ENCODE measurements around the gene PAK1IP1.
"Not testable (repeated sequence)": the region's sequence is repeated elsewhere in the genome, so short reads cannot be mapped to it uniquely, and the experiment has no call there.

PAK1IP1 gene
- 5.4 to 38.2 (median 19.3) reads per million in 17 experiments for total RNA-seq

GRCh38 chr6:10694302-10695085 is at the start of gene PAK1IP1, which contains the start of gene C6orf52:
TSS of gene PAK1IP1 (plus strand) at chr6:10694972. CDS start at chr6:10694986, 14 bp downstream.
TSS of gene C6orf52 (minus strand) at chr6:10694616. CDS start at chr6:10687550, 7,066 bp downstream.
- DNase-seq = peak; percentile 95 to 97 (median 96)

GRCh38 chr6:10655508-10656055 is 39.2 kb upstream of the PAK1IP1 start:
- peak; percentile 54 to 73 (median 71) for DNase-seq

DNA sequence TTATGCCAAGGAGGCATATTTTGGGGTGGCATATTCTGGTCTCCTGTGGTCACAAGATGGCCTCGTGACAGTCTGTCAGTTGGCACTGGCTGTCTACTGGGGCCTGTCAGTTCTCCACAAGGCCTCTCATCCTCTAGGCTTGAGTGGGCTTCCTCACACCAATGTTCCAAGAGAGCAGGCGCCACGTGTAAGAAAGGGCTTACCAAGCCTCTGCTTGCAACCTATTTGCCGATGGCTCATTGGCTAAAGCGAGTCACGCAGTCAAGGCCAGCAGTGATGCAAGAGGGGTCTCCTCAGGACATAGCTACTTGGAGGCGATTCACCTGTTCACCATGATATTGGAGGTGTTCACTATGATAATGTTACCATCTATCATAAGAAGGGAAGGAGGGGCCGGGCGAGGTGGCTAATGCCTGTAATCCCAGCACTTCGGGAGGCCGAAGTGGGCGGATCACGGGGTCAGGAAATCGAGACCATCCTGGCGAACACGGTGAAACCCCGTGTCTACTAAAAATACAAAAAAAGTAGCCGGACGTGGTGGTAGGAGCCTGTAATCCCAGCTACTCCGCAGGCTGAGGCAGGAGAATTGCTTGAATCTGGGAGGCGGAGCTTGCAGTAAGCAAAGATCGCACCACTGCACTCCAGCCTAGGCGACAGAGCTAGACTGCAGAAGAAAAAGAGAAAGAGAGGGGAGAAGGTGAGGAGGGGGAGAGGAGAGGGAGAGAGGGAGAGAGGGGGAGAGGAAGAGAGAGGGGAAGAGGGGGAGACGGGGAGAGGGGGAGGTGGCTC is 35.7 kb upstream of the PAK1IP1 start:
- DNase-seq = no peak

DNA sequence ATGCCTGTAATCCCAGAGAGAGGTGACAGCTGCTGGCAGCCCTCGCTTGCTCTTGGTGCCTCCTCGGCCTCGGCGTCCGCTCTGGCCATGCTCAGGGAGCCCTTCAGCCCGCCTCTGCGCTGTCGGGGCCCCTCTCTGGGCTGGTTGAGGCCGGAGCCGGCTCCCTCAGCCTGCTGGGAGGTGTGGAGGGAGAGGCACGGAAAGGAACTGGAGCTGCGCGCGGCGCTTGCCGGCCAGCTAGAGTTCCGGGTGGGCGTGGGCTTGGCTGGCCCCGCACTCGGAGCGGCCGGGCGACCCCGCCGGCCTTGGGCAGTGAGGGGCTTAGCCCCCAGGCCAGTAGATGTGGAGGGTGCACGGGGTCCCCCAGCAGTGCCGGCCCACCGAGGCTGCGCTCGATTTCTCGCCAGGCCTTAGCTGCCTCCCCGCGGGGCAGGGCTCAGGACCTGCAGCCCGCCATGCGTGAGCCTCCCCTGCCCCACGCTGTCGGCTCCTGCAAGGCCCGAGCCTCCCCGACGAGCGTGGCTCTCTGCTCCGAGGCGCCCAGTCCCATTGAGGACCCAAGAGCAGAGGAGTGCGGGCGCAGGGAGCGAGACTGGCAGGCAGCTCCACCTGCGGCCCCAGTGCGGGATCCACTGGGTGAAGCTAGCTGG is 34.9 kb upstream of the PAK1IP1 start:
- peak in 1 of 4 experiments; percentile 44 for DNase-seq

- DNase-seq = not testable (repeated sequence)
Observed at GRCh38 chr6:10660431-10661191, 34.2 kb upstream of the PAK1IP1 start.

GRCh38 chr6:10662207-10662606 is 32.6 kb upstream of the PAK1IP1 start:
- no peak for DNase-seq

- DNase-seq = no peak
Observed at GRCh38 chr6:10662742-10663141, 32.0 kb upstream of the PAK1IP1 start.

DNA sequence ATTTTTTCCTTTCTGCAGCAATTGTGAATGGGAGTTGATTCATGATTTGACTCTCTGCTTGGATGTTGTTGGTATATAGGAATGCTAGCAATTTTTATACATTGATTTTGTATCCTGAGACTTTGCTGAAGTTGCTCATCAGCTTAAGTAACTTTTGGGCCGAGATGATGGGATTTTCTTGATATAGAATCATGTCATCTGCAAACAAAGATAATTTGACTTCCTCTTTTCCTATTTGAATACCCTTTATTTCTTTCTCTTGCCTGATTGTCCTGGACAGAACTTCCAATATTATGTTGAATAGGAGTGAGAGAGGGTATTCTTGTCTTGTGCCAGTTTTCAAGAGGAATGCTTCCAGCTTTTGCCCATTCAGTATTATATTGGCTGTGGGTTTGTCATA is 29.2 kb upstream of the PAK1IP1 start:
- DNase-seq = not testable (repeated sequence)

GRCh38 chr6:10668126-10668917 is 26.4 kb upstream of the PAK1IP1 start:
- DNase-seq = no peak

GRCh38 chr6:10676403-10676802 is 18.4 kb upstream of the PAK1IP1 start:
- DNase-seq = no peak

DNA sequence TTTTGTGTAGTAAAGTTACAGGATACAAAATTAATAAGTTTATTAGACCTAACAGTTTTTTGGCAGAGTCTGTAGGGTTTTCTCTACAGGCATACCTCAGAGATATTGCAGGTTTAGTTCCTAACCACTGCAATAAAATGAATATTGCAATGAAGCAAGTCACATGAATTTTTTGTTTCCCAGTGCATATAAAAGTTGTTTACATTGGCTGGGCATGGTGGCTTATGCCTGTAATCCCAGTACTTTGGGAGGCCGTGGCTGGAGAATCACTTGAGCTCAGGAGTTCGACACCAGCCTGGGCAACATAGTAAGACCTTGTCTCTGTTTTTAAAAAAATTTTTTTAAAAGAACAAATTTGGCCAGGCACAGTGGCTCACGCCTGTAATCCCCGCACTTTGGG is 16.3 kb upstream of the PAK1IP1 start:
- no peak for DNase-seq

DNA sequence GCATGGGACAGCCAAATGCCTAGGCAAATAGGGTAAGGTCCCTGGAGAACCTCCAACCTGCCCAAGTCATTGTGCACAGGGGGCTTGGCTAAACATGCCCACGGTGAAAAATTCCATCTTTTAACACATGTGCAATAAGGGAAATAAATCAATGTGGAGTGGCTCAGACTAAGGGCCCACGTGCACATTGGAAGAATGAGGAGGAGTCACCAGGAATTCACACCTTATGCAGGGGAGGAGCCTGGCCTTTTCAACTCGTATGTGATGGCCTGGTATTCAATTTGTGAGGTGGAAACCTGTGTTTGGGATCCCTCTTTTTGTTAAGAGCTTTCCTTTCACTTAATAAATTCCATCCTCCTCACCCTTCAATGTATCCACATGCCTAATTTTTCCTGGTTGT is 13.0 kb upstream of the PAK1IP1 start:
- no peak for DNase-seq

GRCh38 chr6:10682355-10682988 is 12.3 kb upstream of the PAK1IP1 start:
- no peak for DNase-seq

DNA sequence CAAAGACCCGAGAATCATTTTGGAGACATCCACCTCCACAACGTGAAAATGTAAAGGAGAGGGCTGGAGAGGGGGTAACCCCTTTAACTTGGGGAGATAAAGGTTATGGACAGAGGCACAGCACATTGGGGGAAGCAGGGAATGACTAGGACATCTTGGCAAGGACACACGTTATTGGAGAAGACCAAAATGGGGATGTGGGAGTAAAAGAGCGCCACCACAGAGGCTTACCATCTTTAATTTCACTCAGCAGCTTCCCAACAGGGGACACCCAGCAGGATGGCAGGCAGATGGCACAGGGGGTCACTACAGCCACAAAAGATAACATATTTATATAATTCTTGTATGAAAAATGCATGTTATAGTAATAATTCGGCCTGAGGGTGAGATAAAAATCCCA is 10.2 kb upstream of the PAK1IP1 start:
- DNase-seq = no peak

DNA sequence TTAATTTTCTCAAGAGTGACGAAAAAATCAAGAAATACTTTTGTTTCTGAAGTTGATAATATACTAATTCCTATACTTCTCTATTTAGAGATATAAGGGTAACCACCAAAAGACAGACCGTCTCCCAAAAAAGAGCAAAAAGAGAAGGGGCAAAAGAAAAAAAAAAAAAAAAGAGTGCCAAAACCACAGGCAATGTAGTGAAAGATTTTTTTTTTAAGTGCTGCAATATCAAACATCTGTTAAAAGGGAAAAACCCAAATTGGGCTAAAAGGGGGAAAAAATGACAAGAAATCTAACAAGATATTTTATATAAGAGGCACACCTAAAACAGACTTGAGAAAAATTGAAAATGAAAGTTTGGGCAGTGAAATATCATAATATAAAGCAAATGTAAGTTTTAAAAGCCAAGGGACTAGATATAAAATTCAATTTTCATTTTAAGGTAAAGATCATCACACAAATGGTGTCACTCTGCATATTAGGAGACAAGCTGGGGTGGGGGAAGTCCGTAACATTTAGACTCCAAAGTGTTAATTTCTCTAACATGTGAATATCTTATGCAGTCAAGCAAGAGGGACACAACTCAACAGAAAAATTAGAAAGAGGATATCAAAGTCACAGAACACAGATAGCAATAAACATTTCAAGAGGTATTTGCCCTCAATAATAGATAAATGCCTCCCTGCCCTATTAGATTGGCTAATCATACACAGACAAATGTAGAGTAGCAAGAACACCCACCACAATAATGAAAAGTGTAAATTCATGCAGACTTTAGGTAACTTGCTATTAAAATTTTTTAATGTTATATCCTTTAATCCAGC is 9.5 kb upstream of the PAK1IP1 start:
- DNase-seq = no peak

DNA sequence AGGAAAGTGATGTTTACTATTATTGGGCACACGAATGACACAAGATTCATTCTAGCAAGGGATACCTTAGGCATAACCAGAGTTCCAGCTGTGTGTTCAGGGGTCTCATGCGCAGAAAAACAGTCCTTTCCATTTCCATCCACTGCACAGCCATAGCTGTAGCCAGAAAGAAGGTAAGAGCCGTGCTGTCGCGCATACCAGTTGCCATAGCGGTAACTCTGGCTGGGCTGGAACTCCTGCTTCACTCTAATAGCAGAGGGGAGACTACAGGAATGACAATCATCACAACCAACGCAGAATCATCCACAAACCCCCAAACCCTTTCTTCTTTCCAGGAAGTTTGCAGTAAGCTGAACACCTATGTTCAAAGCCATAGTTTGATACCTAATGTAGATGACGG is 7.9 kb upstream of the PAK1IP1 start:
- DNase-seq = no peak

GRCh38 chr6:10687582-10687981 is 7.2 kb upstream of the PAK1IP1 start:
- DNase-seq = no peak

DNA sequence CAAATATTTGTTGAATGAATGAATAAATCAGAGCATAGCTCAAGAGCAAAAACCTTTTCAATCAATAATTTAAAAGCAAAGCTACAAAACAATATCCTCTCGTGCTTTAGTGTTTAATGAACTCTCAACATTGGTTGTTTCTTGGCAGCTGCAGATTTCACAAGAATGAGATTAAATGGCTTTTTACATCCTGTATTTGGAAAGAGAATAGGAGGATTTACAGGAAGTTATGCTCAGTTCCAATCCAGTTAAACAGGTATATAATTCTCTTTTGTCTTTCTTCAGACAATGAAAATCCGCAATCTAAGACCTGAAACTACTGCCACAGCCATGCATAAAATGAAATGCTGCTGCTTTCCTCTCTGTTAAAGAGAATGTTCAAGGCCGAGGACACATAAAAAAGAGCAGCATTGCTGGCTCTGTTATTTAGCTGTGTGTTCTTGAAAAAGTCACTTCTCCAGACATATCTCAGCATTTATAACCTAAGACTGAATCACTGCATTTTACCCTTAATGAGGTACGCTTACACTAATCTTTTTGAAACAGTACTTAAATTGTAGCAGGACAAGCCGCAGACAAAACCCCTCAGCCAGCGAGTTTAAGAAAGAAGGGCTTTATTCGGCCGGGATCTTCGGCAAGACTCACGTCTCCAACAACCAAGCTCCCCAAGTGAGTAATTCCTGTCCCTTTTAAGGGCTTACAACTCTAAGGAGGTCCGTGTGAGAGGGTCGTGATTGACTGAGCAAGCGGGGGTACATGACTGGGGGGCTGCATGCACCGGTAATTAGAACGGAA is 3.9 kb upstream of the PAK1IP1 start:
- DNase-seq = peak in 2 of 4 experiments; percentile 7 to 11
